Measurements from ENCODE around the gene CELSR1.

The CELSR1 gene

GRCh38 chr22:46439576-46440465 lies 97.6 kb downstream of the CELSR1 start:
- no peak for DNase-seq

GRCh38 chr22:46439111-46439510 lies 98.3 kb downstream of the CELSR1 start:
- no peak for DNase-seq

GRCh38 chr22:46437671-46438440 lies 99.6 kb downstream of the CELSR1 start:
- DNase-seq = no peak

- no peak for DNase-seq
Measured at GRCh38 chr22:46436595-46437175, 100.7 kb downstream of the CELSR1 start.

- DNase-seq = no peak
Measured at GRCh38 chr22:46433318-46433717, 104.1 kb downstream of the CELSR1 start.

- DNase-seq = no peak
Measured at GRCh38 chr22:46432164-46433068, 105.0 kb downstream of the CELSR1 start.

GRCh38 chr22:46430961-46431838 lies 106.2 kb downstream of the CELSR1 start:
- no peak for DNase-seq

GRCh38 chr22:46429325-46429853 lies 108.0 kb downstream of the CELSR1 start:
- no peak for DNase-seq

- no peak for DNase-seq
Measured at GRCh38 chr22:46428602-46429324, 108.7 kb downstream of the CELSR1 start.

- DNase-seq = no peak
Measured at GRCh38 chr22:46428171-46428570, 109.2 kb downstream of the CELSR1 start.

GRCh38 chr22:46425016-46425415 lies 112.4 kb downstream of the CELSR1 start:
- DNase-seq = no peak

- DNase-seq = no peak
Measured at GRCh38 chr22:46424496-46424895, 112.9 kb downstream of the CELSR1 start.

- no peak for DNase-seq
Measured at GRCh38 chr22:46422896-46423295, 114.5 kb downstream of the CELSR1 start.

GRCh38 chr22:46421267-46421666 lies 116.2 kb downstream of the CELSR1 start:
- DNase-seq = peak; percentile 91

GRCh38 chr22:46419754-46420571 lies 117.5 kb downstream of the CELSR1 start:
- no peak for DNase-seq

GRCh38 chr22:46418827-46419226 lies 118.6 kb downstream of the CELSR1 start:
- DNase-seq = peak; percentile 73

GRCh38 chr22:46417769-46418168 lies 119.7 kb downstream of the CELSR1 start:
- DNase-seq = no peak

- no peak for DNase-seq
Measured at GRCh38 chr22:46416891-46417580, 120.4 kb downstream of the CELSR1 start.

GRCh38 chr22:46416520-46416871 lies 120.9 kb downstream of the CELSR1 start:
- DNase-seq = no peak
